ENCODE results near the gene SPOP. TPM values are rescaled to one million over a fixed set of nuclear protein-coding genes. Genes with fewer than 3 reads are reported as not detected.

The SPOP gene
- total RNA-seq, 1 donor from 2014 or later, result 63.9 TPM

GRCh38 chr17:49549311-49549605 is 128.6 kb downstream of the SPOP start:
- TF ChIP-seq CTCF (IDR thresholded peaks at IDR 0.05), result no peak
- H3K4me1 Mint-ChIP-seq (ENCODE audit: unreplicated experiment), result peaks cover 10% of the 10 kb centered on the region

More at GRCh38 chr17:49549311-49549605, 128.6 kb downstream of the SPOP start:
- Mint-ChIP-seq H3K27ac (ENCODE audit: unreplicated experiment) (no peak overlapping the region), H3K4me3 (ENCODE audit: unreplicated experiment) (no peak overlapping the region), H3K9me3 (ENCODE audit: unreplicated experiment) (no peaks in the 10 kb centered on the region), H3K27me3 (ENCODE audit: unreplicated experiment) (peaks cover under 1% of the 10 kb centered on the region), H3K36me3 (ENCODE audit: unreplicated experiment) (no peaks in the 10 kb centered on the region)
- DNase-seq (ENCODE audit: extremely low spot score, unreplicated experiment), result no peak

Other genes with a start within 250 kb of the SPOP start
- 2.8 and 3.6 TPM in 2 replicates for gene NGFR, start 182.8 kb downstream of the SPOP start, total RNA-seq
- 1.3 and 1.6 TPM in 2 replicates for gene NXPH3, start 102.2 kb downstream of the SPOP start, total RNA-seq
- gene SLC35B1, start 29.9 kb upstream of the SPOP start, total RNA-seq, result 60.0 and 62.0 TPM in 2 replicates
- gene FAM117A, start 86.0 kb upstream of the SPOP start, total RNA-seq, result 2.7 TPM in 2 replicates
- gene KAT7, start 110.6 kb upstream of the SPOP start, total RNA-seq, result 50.5 and 58.0 TPM in 2 replicates
- gene TAC4, start 170.0 kb upstream of the SPOP start, total RNA-seq, result not detected in 2 replicates

Measured in osteocyte (in vitro differentiated cells).